Upper lobe of right lung (tissue), 1 donor: ENCODE data around the gene LINGO1. TPM values are rescaled to one million over a fixed set of nuclear protein-coding genes. Genes with fewer than 3 reads are reported as not detected.

Source experiments
- ATAC-seq: fragments of 200-7000 bp; cut with Tn5 transposase; one replicate; pipeline ENCODE4 v1.9.1; 2020; ENCODE audit warnings: mild to moderate bottlenecking, moderate library complexity
- DNase-seq: peaks from one replicate; pipeline ENCODE4 v3.0.0-alpha.2; 2020
- H3K27ac ChIP-seq: fragments of 200-600 bp; one replicate; pipeline ENCODE4 v1.8.0; 2022
- H3K27me3 ChIP-seq: fragments of 200-600 bp; one replicate; pipeline ENCODE4 v1.8.0; 2022; ENCODE audit warnings: mild to moderate bottlenecking
- H3K36me3 ChIP-seq: fragments of 200-600 bp; one replicate; pipeline ENCODE4 v1.8.0; 2022
- H3K4me1 ChIP-seq: fragments of 200-600 bp; one replicate; pipeline ENCODE4 v1.8.0; 2022
- H3K4me3 ChIP-seq: fragments of 200-600 bp; one replicate; pipeline ENCODE4 v1.8.0; 2022; ENCODE audit warnings: mild to moderate bottlenecking
- H3K9me3 ChIP-seq: fragments of 200-600 bp; one replicate; pipeline ENCODE4 v1.8.0; 2022
- intact Hi-C: fragments of 100-400 bp; cut with DNase I; formaldehyde crosslinking; loops from one replicate; pipeline ENCODE4 v1.11.0; 2022
- total RNA-seq: library from RNA; stranded (reverse); fragmentation: NEBNext Ultra II Directional; extraction: Animal tissue kit (Norgen Biotek cat#: 25700); gene quantifications from one replicate; pipeline ENCODE4 v1.2.1, GENCODE V29; 2021
- TF ChIP-seq, protein P1 (sequence below): fragments of 200-600 bp; IDR thresholded peaks from one replicate; pipeline ENCODE4 v1.8.0; 2022; ENCODE audit warnings: antibody characterized with exemption
- donor health status: DM: no; HTN: yes; CAD: no; lungs with severe emphysema.

The LINGO1 gene
- total RNA-seq, 1 donor from 2014 or later, result 0.98 TPM

DNA sequence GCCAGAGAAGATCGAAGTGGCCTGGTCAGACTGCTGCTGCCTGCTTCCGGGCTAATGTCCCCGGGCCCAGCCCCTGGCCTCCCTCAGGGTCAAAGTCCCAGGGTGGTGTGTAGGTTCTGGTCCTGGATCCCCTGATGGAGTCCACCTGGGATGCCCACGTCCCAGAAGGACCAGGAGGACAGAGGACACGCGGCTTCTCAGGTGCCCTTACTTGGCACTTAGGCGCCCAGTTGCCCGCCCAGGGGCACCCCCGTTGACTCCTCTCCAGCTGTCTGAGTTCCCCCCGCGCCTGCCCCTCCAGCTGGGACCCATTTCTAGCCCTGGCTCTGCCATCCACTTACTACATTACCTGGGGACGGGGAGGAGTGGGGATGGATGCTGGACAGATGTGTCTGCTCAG is 44.6 kb downstream of the LINGO1 start:
- TF ChIP-seq, protein P1, sequence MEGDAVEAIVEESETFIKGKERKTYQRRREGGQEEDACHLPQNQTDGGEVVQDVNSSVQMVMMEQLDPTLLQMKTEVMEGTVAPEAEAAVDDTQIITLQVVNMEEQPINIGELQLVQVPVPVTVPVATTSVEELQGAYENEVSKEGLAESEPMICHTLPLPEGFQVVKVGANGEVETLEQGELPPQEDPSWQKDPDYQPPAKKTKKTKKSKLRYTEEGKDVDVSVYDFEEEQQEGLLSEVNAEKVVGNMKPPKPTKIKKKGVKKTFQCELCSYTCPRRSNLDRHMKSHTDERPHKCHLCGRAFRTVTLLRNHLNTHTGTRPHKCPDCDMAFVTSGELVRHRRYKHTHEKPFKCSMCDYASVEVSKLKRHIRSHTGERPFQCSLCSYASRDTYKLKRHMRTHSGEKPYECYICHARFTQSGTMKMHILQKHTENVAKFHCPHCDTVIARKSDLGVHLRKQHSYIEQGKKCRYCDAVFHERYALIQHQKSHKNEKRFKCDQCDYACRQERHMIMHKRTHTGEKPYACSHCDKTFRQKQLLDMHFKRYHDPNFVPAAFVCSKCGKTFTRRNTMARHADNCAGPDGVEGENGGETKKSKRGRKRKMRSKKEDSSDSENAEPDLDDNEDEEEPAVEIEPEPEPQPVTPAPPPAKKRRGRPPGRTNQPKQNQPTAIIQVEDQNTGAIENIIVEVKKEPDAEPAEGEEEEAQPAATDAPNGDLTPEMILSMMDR, result no peak
- H3K9me3 ChIP-seq, result no peaks in the 10 kb centered on the region
- H3K27ac ChIP-seq, result no peak overlapping the region
- no peak overlapping the region for H3K4me3 ChIP-seq
- DNase-seq (no peak), ATAC-seq (no peak)
- no peaks in the 10 kb centered on the region for H3K36me3 ChIP-seq
- intact Hi-C loops, result no loop called here
- no peaks in the 10 kb centered on the region for H3K4me1 ChIP-seq
- H3K27me3 ChIP-seq, result no peaks in the 10 kb centered on the region

DNA sequence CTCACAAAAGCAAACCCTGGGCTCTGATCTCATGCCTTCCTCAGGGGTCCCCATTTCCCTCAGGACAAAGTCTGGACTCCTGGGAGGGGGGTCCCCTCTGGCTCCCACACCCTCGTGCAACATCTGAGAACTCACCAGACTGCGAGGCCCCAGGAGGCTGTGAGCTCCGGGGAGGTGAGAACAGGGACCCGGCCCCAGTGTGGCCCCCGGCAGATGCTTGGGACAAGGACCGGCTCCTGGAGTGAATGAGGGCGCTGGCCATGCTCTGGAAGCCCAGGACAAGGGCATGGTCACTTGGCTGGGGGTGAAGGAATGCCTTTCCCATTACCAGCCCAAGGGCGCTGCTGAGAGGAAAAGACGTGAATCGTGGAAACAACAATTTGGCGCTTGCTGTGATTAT is 48.0 kb downstream of the LINGO1 start:
- Histone ChIP-seq H3K27me3 (no peaks in the 10 kb centered on the region), H3K4me1 (no peaks in the 10 kb centered on the region), H3K36me3 (no peaks in the 10 kb centered on the region), H3K4me3 (no peak overlapping the region), H3K9me3 (no peaks in the 10 kb centered on the region), H3K27ac (no peak overlapping the region)
- intact Hi-C loops, result no loop called here
- ATAC-seq, result no peak
- TF ChIP-seq, protein P1, result no peak
- DNase-seq, result no peak

DNA sequence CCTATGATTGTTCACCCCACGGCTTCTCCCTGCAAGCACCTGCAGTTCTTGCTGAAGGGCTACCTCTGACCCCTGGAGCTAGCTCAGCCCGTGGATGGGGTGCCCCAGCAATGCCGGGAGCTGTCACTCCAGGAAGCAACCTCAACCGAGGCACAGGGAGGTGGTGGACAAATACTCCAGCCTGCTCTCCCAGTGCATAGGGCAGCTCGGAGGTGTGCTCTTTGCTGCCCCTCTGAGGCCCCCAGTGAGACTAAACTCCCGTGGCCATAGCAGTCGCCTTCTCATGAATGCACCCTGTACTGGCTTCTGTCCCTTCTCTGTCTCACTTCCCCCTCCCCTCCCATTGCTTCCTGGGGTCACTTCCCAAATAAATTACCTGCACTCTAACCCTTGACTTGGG is 48.5 kb downstream of the LINGO1 start:
- no peak overlapping the region for H3K27ac ChIP-seq
- no peak overlapping the region for H3K4me3 ChIP-seq
- H3K27me3 ChIP-seq, result no peaks in the 10 kb centered on the region
- H3K4me1 ChIP-seq, result no peaks in the 10 kb centered on the region
- DNase-seq (no peak), ATAC-seq (no peak)
- intact Hi-C loops, result no loop called here
- no peaks in the 10 kb centered on the region for H3K9me3 ChIP-seq
- TF ChIP-seq, protein P1, result no peak
- H3K36me3 ChIP-seq, result no peaks in the 10 kb centered on the region

DNA sequence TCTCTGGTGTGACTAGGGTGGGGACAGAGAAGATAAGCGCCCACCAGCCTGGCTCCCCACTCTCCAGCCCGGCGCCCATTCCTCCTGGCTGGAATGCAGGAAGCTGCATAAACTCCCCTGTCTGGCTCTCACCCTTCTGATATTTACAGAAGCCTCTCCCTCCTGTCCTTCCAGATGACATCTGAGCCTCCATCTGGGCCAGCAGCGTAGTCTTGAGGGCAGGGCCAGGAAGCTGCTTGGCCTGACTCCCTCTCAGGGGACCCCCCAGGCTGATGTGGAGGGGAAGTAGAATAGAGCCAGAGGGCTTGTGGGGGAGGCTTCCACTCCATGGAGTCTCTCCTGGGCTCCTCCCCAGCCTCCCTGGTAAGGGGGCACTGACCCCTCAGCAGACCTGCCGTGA is 49.9 kb downstream of the LINGO1 start:
- intact Hi-C loops, result no loop called here
- H3K9me3 ChIP-seq, result no peaks in the 10 kb centered on the region
- H3K27ac ChIP-seq, result no peak overlapping the region
- H3K27me3 ChIP-seq, result no peaks in the 10 kb centered on the region
- TF ChIP-seq, protein P1, result no peak
- DNase-seq (no peak), ATAC-seq (no peak)
- H3K36me3 ChIP-seq, result no peaks in the 10 kb centered on the region
- no peaks in the 10 kb centered on the region for H3K4me1 ChIP-seq
- H3K4me3 ChIP-seq, result no peak overlapping the region

DNA sequence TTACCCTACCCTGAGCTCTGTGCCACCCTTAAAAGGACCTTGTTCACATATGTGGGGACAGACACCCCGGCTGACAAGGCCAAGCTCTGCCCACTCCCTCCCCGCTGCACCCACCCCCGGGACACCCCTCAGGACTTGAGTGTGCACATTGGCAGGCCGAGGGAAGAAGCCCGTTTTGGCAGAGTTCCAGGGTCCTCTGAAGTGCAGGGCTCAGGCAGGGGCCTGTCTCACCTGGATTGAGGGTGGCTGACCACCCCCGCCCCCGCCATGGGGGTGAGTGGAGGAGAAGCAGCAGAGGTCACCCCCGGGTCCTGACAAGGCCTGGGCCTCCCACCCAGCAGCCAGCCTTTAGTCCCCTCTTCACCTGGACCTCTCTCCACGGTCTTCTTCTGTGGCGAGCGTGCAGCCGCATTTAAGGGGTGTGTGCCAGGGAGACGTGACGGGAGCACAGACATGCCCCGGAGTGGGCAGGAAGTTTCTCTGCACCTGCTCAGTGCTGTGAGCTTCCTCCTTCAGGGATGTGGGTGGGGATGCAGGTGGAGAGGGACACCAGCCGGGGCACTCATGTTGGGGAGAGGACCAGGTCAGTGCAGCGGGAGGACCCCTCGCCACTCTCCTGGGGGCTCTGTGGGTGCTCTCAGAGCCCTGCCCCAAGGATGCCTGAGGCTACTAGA is 50.7 kb downstream of the LINGO1 start:
- no peak for DNase-seq
- Histone ChIP-seq H3K9me3 (no peaks in the 10 kb centered on the region), H3K27ac (no peak overlapping the region), H3K36me3 (no peaks in the 10 kb centered on the region), H3K4me1 (no peaks in the 10 kb centered on the region), H3K4me3 (no peak overlapping the region), H3K27me3 (no peaks in the 10 kb centered on the region)
- ATAC-seq, result no peak
- intact Hi-C loops, result no loop called here
- TF ChIP-seq, protein P1, result no peak
